Activated T-cell treated with anti-CD3 and anti-CD28 coated beads, Interleukin-2, amount 50 U/mL, for 4 hours (primary cell): Measurements from ENCODE around the gene EPHB6. TPM values are rescaled to one million over a fixed set of nuclear protein-coding genes. Genes with fewer than 3 reads are reported as not detected.
A peak's percentile ranks its signal among the peaks of the same experiment; 100 is the strongest.

Experiments
- ATAC-seq, 2 donors: fragments of 200-7000 bp; cut with Tn5 transposase; one replicate each; pipeline ENCODE4 v1.10.0; 2021
- DNase-seq: peaks from one replicate; pipeline ENCODE4 v3.0.0-alpha.2; 2020
- H3K27me3 Mint-ChIP-seq: one replicate; pipeline ENCODE4 v1.8.0; 2021; ENCODE audit warnings: low read depth, mixed read lengths
- H3K36me3 Mint-ChIP-seq: one replicate; pipeline ENCODE4 v1.8.0; 2022; ENCODE audit warnings: mixed read lengths; ENCODE audit not compliant: insufficient read depth
- H3K4me1 Mint-ChIP-seq: one replicate; pipeline ENCODE4 v1.8.0; 2021; ENCODE audit warnings: low read depth, mixed read lengths
- H3K4me3 Mint-ChIP-seq: one replicate; pipeline ENCODE4 v1.8.0; 2021; ENCODE audit warnings: mild to moderate bottlenecking, moderate library complexity, mixed read lengths
- H3K9me3 Mint-ChIP-seq: one replicate; pipeline ENCODE4 v1.8.0; 2021; ENCODE audit warnings: mixed read lengths
- total RNA-seq, 3 donors: library from RNA; stranded (reverse); gene quantifications; one replicate each; pipeline ENCODE4 v1.2.1, GENCODE V29; 2021

The EPHB6 gene
- total RNA-seq, 3 donors from 2014 or later = 6.7 to 8.3 (median 8.0) TPM

DNA sequence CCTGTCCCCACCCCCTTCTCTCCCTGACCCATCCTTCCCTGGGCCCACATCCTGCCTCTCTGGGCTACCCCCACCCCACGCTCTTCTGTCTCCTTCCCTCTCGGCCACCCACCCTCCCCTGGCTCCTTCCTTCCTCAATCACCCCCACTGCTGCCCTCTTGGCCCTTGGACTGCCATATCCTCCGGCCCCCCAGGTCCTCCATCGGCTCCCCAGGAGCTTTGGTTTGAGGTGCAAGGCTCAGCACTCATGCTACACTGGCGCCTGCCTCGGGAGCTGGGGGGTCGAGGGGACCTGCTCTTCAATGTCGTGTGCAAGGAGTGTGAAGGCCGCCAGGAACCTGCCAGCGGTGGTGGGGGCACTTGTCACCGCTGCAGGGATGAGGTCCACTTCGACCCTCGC lies 10.9 kb downstream of the EPHB6 start:
- no peak for DNase-seq
- ATAC-seq = no peak
- peaks cover 7% of the 10 kb centered on the region for H3K36me3 Mint-ChIP-seq
- no peaks in the 10 kb centered on the region for H3K27me3 Mint-ChIP-seq
- no peaks in the 10 kb centered on the region for H3K4me1 Mint-ChIP-seq
- H3K9me3 Mint-ChIP-seq = no peaks in the 10 kb centered on the region
- no peak overlapping the region for H3K4me3 Mint-ChIP-seq

DNA sequence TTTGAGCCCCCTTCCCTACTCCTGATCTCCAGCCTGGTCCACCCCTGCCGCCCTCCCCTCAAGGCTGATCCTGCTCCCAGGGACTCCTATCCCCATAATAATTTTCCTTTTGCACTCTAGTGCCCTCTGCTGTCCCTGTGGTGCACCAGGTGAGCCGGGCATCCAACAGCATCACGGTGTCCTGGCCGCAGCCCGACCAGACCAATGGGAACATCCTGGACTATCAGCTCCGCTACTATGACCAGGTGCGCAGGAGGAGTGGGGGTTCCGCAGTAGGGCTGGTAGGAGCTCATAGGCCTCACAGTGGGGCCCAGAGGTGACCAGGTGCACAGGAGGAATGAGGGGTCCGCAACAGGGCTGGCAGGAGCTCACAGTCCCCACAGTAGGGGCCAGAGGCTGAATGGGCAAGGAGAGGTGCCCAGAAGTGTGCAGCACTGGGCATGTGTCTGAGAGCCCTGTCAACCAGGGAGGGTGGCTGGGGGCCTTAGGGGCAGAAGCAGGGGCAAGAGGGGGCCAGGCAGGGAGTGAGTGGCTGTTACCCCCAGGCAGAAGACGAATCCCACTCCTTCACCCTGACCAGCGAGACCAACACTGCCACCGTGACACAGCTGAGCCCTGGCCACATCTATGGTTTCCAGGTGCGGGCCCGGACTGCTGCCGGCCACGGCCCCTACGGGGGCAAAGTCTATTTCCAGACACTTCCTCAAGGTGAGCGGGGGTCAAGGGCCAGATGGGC lies 11.7 kb downstream of the EPHB6 start:
- no peaks in the 10 kb centered on the region for H3K27me3 Mint-ChIP-seq
- ATAC-seq (peak in 1 of 2 donors; percentile 41), DNase-seq (no peak)
- peaks cover 7% of the 10 kb centered on the region for H3K36me3 Mint-ChIP-seq
- H3K4me3 Mint-ChIP-seq = no peak overlapping the region
- H3K9me3 Mint-ChIP-seq = no peaks in the 10 kb centered on the region
- H3K4me1 Mint-ChIP-seq = no peaks in the 10 kb centered on the region

DNA sequence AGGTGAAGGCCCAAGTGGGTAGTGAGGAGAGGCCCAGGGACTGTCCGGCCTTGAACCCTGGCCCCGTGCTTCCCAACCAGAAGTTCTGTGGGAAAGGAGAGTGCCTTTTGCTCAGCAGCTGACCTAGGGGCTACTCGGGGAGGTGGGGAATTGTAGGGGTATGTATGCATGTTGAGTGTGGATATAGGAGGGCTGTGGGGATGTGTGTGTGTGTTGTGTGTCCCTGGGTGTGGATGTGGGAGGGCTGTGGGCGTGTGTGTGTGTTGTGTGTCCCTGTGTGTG lies 12.2 kb downstream of the EPHB6 start:
- H3K27me3 Mint-ChIP-seq = no peaks in the 10 kb centered on the region
- DNase-seq (no peak), ATAC-seq (no peak)
- H3K4me1 Mint-ChIP-seq = no peaks in the 10 kb centered on the region
- H3K4me3 Mint-ChIP-seq = no peak overlapping the region
- peaks cover 7% of the 10 kb centered on the region for H3K36me3 Mint-ChIP-seq
- no peaks in the 10 kb centered on the region for H3K9me3 Mint-ChIP-seq

DNA sequence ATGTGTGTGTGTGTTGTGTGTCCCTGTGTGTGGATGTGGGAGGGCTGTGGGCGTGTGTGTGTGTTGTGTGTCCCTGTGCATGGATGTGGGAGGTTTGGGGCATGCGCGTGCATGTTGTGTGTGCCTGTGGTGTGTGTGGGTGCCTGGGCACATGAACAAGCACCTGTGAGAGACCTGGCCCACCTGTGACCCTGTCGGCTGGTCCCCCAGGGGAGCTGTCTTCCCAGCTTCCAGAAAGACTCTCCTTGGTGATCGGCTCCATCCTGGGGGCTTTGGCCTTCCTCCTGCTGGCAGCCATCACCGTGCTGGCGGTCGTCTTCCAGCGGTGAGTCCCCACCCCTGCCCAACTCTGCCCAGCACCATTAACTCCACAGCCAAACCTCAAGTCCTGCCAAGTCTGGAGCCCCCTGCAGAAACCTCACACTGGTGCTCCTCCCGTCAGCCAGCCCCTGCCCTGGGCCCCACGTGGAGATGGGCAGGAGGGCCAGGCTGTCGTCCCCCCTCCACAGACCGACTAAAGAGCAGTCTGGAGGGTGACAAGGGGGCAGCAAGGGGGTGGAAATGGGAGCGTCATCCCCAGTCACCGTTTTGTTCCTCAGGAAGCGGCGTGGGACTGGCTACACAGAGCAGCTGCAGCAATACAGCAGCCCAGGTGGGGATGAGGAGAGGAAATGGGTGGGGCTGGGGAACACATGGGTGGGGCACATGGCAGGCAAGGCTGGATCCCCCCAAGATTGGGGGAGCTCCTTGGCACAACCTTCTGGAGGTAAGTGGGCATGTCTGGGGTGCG lies 12.7 kb downstream of the EPHB6 start:
- Mint-ChIP-seq H3K9me3 (no peaks in the 10 kb centered on the region), H3K27me3 (no peaks in the 10 kb centered on the region), H3K4me1 (no peaks in the 10 kb centered on the region), H3K36me3 (peaks cover 7% of the 10 kb centered on the region), H3K4me3 (no peak overlapping the region)
- ATAC-seq (no peak), DNase-seq (no peak)

DNA sequence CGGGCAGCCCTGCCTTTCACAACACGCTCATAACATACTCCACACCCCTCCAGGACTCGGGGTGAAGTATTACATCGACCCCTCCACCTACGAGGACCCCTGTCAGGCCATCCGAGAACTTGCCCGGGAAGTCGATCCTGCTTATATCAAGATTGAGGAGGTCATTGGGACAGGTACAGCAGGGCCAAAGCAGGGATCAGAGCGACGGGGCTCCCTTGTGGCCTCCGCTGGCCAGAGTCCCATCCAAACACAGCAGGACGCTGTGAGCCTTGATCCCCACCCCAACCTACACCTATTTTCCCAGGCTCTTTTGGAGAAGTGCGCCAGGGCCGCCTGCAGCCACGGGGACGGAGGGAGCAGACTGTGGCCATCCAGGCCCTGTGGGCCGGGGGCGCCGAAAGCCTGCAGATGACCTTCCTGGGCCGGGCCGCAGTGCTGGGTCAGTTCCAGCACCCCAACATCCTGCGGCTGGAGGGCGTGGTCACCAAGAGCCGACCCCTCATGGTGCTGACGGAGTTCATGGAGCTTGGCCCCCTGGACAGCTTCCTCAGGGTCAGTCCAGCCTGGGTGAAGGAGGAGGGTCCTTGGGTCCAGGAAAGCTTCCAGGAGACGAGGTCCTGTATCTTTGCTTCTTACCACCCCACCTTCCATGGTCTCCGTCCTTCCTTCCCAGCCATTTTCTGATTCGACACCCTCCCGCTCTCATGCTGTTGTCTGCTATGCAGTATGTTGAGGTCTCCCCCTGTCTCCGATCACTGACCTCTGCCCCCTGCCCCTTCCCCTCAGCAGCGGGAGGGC lies 13.5 kb downstream of the EPHB6 start:
- ATAC-seq (no peak), DNase-seq (no peak)
- Mint-ChIP-seq H3K9me3 (no peaks in the 10 kb centered on the region), H3K4me1 (no peaks in the 10 kb centered on the region), H3K36me3 (peaks cover 3% of the 10 kb centered on the region), H3K4me3 (no peak overlapping the region), H3K27me3 (no peaks in the 10 kb centered on the region)

DNA sequence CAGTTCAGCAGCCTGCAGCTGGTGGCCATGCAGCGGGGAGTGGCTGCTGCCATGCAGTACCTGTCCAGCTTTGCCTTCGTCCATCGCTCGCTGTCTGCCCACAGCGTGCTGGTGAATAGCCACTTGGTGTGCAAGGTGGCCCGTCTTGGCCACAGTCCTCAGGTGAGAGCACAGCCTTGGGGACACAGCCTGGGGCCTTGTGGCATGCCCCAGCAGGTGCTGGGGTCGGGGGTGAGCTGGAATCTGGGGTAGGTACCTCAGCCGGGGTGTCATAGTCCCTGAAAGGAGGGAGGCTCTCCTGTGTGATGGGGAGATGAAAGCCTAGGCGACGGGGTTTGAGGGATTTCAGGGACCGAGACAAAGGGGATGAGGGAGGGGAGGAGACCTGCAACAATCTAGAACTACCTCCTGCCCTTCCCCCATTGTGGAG lies 14.1 kb downstream of the EPHB6 start:
- ATAC-seq = no peak
- H3K36me3 Mint-ChIP-seq = peaks cover 3% of the 10 kb centered on the region
- no peak for DNase-seq
- H3K4me1 Mint-ChIP-seq = no peaks in the 10 kb centered on the region
- no peaks in the 10 kb centered on the region for H3K9me3 Mint-ChIP-seq
- H3K4me3 Mint-ChIP-seq = no peak overlapping the region
- H3K27me3 Mint-ChIP-seq = no peaks in the 10 kb centered on the region

DNA sequence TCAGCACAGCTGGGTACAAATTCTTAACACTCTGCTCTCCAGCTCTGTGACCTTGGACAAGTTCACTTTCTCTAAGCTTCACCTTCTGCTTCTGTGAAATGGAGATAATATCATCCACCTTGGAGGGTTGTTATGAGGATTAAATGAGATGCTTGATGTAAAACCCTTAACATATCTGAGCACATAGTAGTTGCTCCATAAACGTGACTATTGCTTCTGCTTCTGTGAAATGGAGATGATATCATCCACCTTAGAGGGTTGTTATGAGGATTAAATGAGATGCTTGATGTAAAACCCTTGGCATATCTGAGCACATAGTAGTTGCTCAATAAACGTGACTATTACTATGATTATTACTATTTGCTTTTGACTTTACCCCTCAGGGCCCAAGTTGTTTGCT lies 14.6 kb downstream of the EPHB6 start:
- Mint-ChIP-seq H3K36me3 (peaks cover 3% of the 10 kb centered on the region), H3K4me1 (no peaks in the 10 kb centered on the region), H3K4me3 (no peak overlapping the region), H3K27me3 (no peaks in the 10 kb centered on the region), H3K9me3 (no peaks in the 10 kb centered on the region)
- ATAC-seq = no peak
- DNase-seq = no peak

DNA sequence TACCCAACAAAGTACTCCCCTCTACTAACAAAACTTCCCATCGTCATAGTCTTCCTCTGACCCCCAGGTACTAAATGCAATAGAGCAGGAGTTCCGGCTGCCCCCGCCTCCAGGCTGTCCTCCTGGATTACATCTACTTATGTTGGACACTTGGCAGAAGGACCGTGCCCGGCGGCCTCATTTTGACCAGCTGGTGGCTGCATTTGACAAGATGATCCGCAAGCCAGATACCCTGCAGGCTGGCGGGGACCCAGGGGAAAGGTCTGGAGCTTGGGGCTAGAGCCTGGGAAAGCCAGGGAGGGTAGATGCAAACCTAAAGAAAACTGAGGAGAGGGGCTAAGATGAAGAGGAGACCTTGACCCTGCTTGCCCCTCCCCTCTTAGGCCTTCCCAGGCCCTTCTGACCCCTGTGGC lies 15.3 kb downstream of the EPHB6 start:
- no peak overlapping the region for H3K4me3 Mint-ChIP-seq

DNA sequence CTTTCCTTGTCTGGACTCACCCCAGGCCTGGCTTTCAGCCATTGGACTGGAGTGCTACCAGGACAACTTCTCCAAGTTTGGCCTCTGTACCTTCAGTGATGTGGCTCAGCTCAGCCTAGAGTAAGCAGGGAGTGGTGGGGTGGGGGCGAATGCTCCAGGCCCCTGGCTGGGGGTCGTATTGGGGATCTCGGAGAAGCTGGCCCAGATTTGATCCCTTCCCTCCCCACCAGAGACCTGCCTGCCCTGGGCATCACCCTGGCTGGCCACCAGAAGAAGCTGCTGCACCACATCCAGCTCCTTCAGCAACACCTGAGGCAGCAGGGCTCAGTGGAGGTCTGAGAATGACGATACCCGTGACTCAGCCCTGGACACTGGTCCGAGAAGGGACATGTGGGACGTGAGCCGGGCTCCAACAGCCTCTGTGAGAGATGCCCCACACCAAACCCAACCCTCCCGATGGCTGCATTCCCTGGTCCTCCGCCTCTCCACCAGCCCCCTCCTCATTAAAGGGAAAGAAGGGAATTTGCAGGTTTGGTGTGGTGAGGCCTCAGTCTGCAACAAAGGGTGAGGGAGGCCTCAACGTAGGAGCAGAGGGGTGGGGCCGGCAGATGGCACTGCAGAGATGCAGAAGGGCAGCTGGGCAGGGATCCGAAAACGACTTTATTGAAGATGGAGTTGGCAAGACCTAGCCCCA lies 15.8 kb downstream of the EPHB6 start:
- H3K9me3 Mint-ChIP-seq = no peaks in the 10 kb centered on the region
- no peaks in the 10 kb centered on the region for H3K27me3 Mint-ChIP-seq
- H3K4me3 Mint-ChIP-seq = no peak overlapping the region
- no peak for ATAC-seq
- DNase-seq = no peak
- peaks cover 3% of the 10 kb centered on the region for H3K36me3 Mint-ChIP-seq
- H3K4me1 Mint-ChIP-seq = no peaks in the 10 kb centered on the region

More for the DNA sequence above, 15.3 kb downstream of the EPHB6 start:
- H3K4me1 Mint-ChIP-seq = no peaks in the 10 kb centered on the region
- H3K36me3 Mint-ChIP-seq = peaks cover 3% of the 10 kb centered on the region
- ATAC-seq (no peak), DNase-seq (no peak)
- no peaks in the 10 kb centered on the region for H3K9me3 Mint-ChIP-seq
- H3K27me3 Mint-ChIP-seq = no peaks in the 10 kb centered on the region

DNA sequence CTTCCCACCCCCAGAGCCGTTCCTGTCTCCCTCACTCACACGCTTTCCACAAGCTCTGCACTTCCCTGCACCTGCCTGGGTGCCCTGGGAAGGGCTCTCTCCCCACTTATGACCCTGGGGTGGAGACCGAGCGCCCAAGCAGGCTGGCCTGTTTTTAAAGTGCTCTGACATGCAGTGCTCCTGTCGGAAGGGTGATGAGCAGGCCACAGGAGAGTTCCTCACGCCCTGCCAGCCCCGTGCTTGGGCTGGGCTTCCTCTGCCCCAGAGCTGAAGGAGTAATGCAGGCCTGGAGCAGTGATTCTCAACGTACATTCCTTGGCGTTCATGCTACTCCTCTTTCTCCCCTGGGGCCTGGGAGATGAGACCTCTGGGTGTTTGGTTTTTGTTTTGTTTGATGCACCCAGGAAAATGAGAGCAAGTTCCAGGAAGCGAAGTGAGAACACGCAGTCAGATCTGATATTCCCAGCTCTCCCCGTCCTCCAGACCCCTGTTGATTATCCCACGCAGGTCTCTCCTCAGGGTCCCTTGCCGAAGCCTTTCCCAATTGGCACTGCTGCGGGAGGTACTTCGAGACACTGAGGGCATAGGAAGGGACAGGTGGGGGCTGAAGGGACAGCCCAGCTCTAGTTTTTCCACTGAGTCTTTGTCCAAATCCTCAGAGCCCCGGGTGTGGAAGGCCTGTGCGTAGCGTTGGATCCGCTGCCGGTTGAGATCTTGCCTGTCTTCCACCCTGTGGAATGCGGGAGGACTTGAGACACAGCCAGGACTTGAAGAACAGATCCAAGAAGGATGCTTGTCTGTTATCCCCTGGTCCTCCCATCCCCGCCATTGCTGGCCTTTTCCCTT lies 16.6 kb downstream of the EPHB6 start:
- H3K9me3 Mint-ChIP-seq = no peaks in the 10 kb centered on the region
- no peak overlapping the region for H3K4me3 Mint-ChIP-seq
- no peaks in the 10 kb centered on the region for H3K27me3 Mint-ChIP-seq
- DNase-seq (no peak), ATAC-seq (no peak)
- peaks cover 3% of the 10 kb centered on the region for H3K36me3 Mint-ChIP-seq
- no peaks in the 10 kb centered on the region for H3K4me1 Mint-ChIP-seq

DNA sequence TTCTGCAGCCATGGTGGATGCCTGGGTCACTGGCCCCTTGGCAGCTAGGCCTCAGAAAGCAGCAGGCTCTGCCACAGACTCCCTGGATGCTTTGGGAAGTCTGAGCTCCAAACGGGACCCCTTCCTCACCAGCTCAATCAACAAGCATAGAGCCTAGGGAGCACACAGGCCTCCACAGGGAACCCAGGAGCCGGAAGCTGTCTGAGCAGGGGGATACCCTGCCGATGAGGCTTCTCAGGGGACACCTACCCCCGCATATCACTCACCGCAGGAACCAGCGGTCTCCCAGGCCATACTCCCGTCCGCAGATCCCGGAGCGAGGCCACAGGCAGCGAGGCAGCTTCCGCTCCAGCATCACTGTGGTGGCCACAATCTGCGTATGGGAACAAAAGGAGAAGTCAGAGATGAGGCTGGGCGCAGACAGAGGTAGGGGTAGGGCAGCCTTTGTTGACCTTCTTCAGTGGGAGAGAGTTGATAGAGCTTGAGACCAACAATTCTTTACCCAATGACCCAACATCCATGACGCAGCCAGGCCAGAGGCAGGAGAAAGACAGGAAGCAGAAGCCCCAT lies 17.3 kb downstream of the EPHB6 start:
- H3K36me3 Mint-ChIP-seq = peaks cover 3% of the 10 kb centered on the region
- H3K27me3 Mint-ChIP-seq = no peaks in the 10 kb centered on the region
- H3K4me1 Mint-ChIP-seq = no peaks in the 10 kb centered on the region
- DNase-seq (no peak), ATAC-seq (no peak)
- no peak overlapping the region for H3K4me3 Mint-ChIP-seq
- H3K9me3 Mint-ChIP-seq = no peaks in the 10 kb centered on the region

DNA sequence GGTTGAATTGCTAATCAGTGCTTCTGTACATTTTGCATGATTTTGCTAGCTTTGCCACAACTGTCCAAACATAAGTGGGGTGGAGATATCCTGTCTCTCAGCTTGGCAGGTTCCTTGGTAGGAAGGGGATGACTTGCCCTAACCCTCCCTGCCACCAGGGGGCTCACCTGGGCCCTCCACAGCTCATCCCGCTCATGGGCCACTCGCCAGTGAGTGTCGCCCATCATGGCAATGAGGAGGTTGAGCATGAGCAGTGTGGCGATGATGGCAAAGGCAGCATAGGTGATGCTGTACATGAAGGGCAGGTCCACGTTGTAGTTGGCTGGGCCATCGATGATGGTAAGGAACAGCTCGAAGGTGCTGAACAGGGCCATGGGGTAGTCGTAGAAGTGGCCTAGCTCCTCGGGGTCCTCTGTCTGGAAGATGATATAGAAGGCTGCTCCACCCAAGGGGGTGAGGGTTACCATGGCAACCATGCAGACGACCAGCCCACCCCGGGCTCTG lies 18.5 kb downstream of the EPHB6 start:
- H3K36me3 Mint-ChIP-seq = peaks cover 3% of the 10 kb centered on the region
- no peaks in the 10 kb centered on the region for H3K9me3 Mint-ChIP-seq
- H3K4me1 Mint-ChIP-seq = no peaks in the 10 kb centered on the region
- DNase-seq (no peak), ATAC-seq (peak; percentile 41 to 50)
- no peak overlapping the region for H3K4me3 Mint-ChIP-seq
- no peaks in the 10 kb centered on the region for H3K27me3 Mint-ChIP-seq

DNA sequence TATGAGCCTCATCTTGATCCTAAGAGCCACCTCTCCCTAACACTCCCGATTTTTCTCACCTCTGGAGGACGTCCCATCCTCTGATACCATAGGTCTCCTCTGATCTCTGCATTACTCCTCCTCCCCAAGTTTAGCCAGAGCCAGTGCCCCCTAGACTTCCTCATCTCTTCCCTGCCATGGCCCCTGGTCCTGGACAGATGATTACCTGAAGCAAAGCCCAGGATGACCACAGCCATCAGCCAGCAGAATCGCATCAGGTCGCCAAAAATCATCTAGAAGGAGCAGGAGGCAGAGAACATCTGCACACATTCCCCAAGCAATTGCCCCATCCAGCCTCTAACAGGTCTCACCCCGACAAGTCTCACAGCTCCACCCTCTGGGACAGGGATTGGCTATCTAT lies 19.0 kb downstream of the EPHB6 start:
- Mint-ChIP-seq H3K27me3 (no peaks in the 10 kb centered on the region), H3K4me1 (no peaks in the 10 kb centered on the region), H3K36me3 (peaks cover 3% of the 10 kb centered on the region), H3K4me3 (no peak overlapping the region), H3K9me3 (no peaks in the 10 kb centered on the region)
- no peak for DNase-seq
- ATAC-seq = no peak
